Panc1 (cell line): ENCODE data around the gene GPR26. TPM values are rescaled to one million over a fixed set of nuclear protein-coding genes. Genes with fewer than 3 reads are reported as not detected.

Experiments
- ATAC-seq: fragments of 200-7000 bp; cut with Tn5 transposase; 2 replicates; pipeline ENCODE4 v1.9.1; 2020; ENCODE audit warnings: mild to moderate bottlenecking, moderate library complexity
- BruUV-seq: library from RNA; stranded (reverse); fragments of 400-500 nt; replicated peaks from 2 replicates; lab custom pipeline; 2021; lab: Mats Ljungman, UMichigan
- CTCF ChIA-PET: fragments of 300-600 bp; sonication (Branson Sonifier 250); formaldehyde crosslinking; loops from one replicate; lab custom pipeline; 2022; ENCODE audit warnings: antibody characterized with exemption; lab: Charles Lee
- POLR2A ChIA-PET: fragments of 300-600 bp; sonication (Branson Sonifier 250); formaldehyde crosslinking; loops from one replicate; lab custom pipeline; 2022; ENCODE audit warnings: antibody characterized with exemption; lab: Charles Lee
- DNase-seq: peaks from one replicate; pipeline ENCODE4 v3.0.0-alpha.2; 2010; ENCODE audit warnings: low read depth, low spot score
- H3K27ac ChIP-seq: 2 replicates; pipeline ENCODE4 v1.5.1; 2011; ENCODE audit warnings: mild to moderate bottlenecking, low read length, inconsistent platforms
- H3K27me3 ChIP-seq: fragments of 200-500 bp; sonication (Bioruptor generic); 2 replicates; pipeline ENCODE4 v1.6.0; 2014; ENCODE audit warnings: low read length, inconsistent platforms; ENCODE audit not compliant: control insufficient read depth, insufficient read depth
- H3K36me3 ChIP-seq: fragments of 200-500 bp; sonication (Bioruptor generic); 2 replicates; pipeline ENCODE4 v1.5.1; 2014; ENCODE audit warnings: inconsistent platforms, mild to moderate bottlenecking, low read length, moderate library complexity; ENCODE audit not compliant: control insufficient read depth, insufficient read depth
- H3K4me1 ChIP-seq: 2 replicates; pipeline ENCODE4 v1.5.1; 2011; ENCODE audit warnings: inconsistent platforms, mild to moderate bottlenecking, low read length, moderate library complexity; ENCODE audit not compliant: control insufficient read depth, insufficient read depth
- H3K4me3 ChIP-seq, 2 experiments: 2 replicates each; pipeline ENCODE4 v1.5.1; 2011 to 2012; ENCODE audit warnings: low read depth in 2 of 2, low read length in 2 of 2, mild to moderate bottlenecking in 2 of 2, inconsistent platforms in 1 of 2, moderate library complexity in 1 of 2
- H3K9me3 ChIP-seq: fragments of 200-500 bp; sonication (Bioruptor generic); 2 replicates; pipeline ENCODE4 v1.5.1; 2014; ENCODE audit warnings: low read depth, mild to moderate bottlenecking, inconsistent platforms, low read length, moderate library complexity; ENCODE audit not compliant: control insufficient read depth, insufficient read depth
- CTCF ChIP-seq: fragments of 450-650 bp; IDR thresholded peaks from 2 replicates; pipeline ENCODE4 v1.5.1; 2017; ENCODE audit warnings: mild to moderate bottlenecking
- POLR2AphosphoS5 ChIP-seq: IDR thresholded peaks from 2 replicates; pipeline ENCODE4 v1.6.1; 2012; ENCODE audit warnings: mild to moderate bottlenecking, low read depth, low read length, moderate library complexity
- REST ChIP-seq, 2 experiments: IDR thresholded peaks; 2 replicates each; pipeline ENCODE4 v1.6.1; 2011 to 2012; ENCODE audit warnings: low read depth in 2 of 2, control low read depth in 1 of 2, low read length in 1 of 2, mild to moderate bottlenecking in 1 of 2, moderate library complexity in 1 of 2; ENCODE audit not compliant: insufficient read depth in 1 of 2
- SIN3A ChIP-seq: IDR thresholded peaks from 2 replicates; pipeline ENCODE4 v1.6.1; 2012; ENCODE audit warnings: low read depth, mild to moderate bottlenecking, low read length, moderate library complexity, borderline replicate concordance; ENCODE audit not compliant: insufficient read depth
- TCF7L2 ChIP-seq: IDR thresholded peaks from 2 replicates; pipeline ENCODE4 v1.6.1; 2011; ENCODE audit warnings: mild to moderate bottlenecking, low read depth, low read length, inconsistent platforms
- in situ Hi-C: cut with HindIII; loops from 2 replicates; pipeline ENCODE4 v1.10.0; 2016; ENCODE audit warnings: low sequenced_read_pairs, low pct_unique_long_range_greater_than_20kb
- intact Hi-C: fragments of 100-400 bp; cut with micrococcal nuclease; formaldehyde crosslinking; loops from one replicate; pipeline ENCODE4 v1.10.0; 2022; ENCODE audit not compliant: unreplicated experiment
- total RNA-seq: library from RNA; stranded (reverse); gene quantifications from one replicate; pipeline ENCODE4 v1.2.1, GENCODE V29; 2021; ENCODE audit not compliant: unreplicated experiment

GPR26 gene
- total RNA-seq, 1 experiment from 2014 or later, result not detected

GRCh38 chr10:123720536-123720935 is 54.4 kb downstream of the GPR26 start:
- Histone ChIP-seq H3K4me3 (no peak overlapping the region), H3K27me3 (peaks cover 14% of the 10 kb centered on the region), H3K9me3 (no peaks in the 10 kb centered on the region), H3K36me3 (no peaks in the 10 kb centered on the region), H3K27ac (no peak overlapping the region), H3K4me1 (no peaks in the 10 kb centered on the region)
- no peak for ATAC-seq
- intact Hi-C loops (no loop called here), in situ Hi-C loops (no loop called here)
- ChIA-PET POLR2A (no interaction called here), CTCF (no interaction called here)
- TF ChIP-seq TCF7L2 (no peak), SIN3A (no peak), CTCF (no peak), REST (IDR thresholded peaks at IDR 0.05; ENCODE audit: insufficient read depth in 1 of 2, low read depth in 2 of 2, low read length in 1 of 2) (no peak), POLR2AphosphoS5 (no peak)
- no peak for DNase-seq
- BruUV-seq, result no TSS peak

GRCh38 chr10:123721441-123722049 is 55.4 kb downstream of the GPR26 start:
- peaks cover 14% of the 10 kb centered on the region for H3K27me3 ChIP-seq
- no peak for TF ChIP-seq POLR2AphosphoS5
- no peak for TF ChIP-seq REST (IDR thresholded peaks at IDR 0.05; ENCODE audit: insufficient read depth in 1 of 2, low read depth in 2 of 2, low read length in 1 of 2)
- no peak for TF ChIP-seq SIN3A
- no TSS peak for BruUV-seq
- no peaks in the 10 kb centered on the region for H3K9me3 ChIP-seq
- H3K36me3 ChIP-seq, result no peaks in the 10 kb centered on the region
- DNase-seq, result no peak
- ChIA-PET CTCF (no interaction called here), POLR2A (no interaction called here)
- H3K4me3 ChIP-seq, result no peak overlapping the region
- in situ Hi-C loops (no loop called here), intact Hi-C loops (no loop called here)
- no peak for ATAC-seq
- H3K27ac ChIP-seq, result no peak overlapping the region
- no peaks in the 10 kb centered on the region for H3K4me1 ChIP-seq
